ENCODE measurements around the gene LHFPL2.

DNA sequence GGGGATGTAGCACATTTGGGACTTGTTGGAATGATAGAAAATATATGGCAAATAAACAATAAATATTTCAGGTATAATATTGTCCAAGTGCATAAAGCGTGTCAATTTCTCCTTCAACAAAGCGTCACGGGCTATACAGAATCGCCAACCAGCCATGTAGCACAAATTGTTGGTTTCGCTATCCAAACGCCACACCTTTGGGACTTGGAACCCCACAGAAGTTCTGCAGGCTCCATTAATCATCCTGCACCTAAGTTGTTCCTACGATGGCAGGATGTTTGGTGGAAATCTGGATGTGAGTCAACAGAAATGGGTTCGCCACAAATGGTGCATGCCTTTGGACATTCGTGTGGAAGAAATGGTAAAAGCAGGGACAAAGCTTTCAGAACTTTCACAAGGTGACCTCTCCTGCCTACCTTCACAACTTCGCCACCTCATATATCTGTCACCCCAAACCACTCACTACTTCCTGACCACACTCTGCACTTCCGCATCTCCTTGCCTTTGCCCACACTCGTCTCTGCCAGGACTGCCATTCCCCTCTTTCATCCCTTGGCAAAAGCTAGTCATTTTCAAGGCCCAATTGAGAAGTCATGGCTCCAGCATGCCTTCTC is 95.7 kb downstream of the LHFPL2 start:
- TF ChIP-seq CTCF (IDR thresholded peaks at IDR 0.05) (no peak), POLR2A (IDR thresholded peaks at IDR 0.05) (no peak)

Measured in esophagus squamous epithelium (tissue), 4 donors.